K562 (cell line): ENCODE data around the gene ZNF575. TPM values are rescaled to one million over a fixed set of nuclear protein-coding genes. Genes with fewer than 3 reads are reported as not detected.

ENCODE experiments used
- ATAC-seq: fragments of 200-7000 bp; cut with Tn5 transposase; 3 replicates; pipeline ENCODE4 v1.9.1; 2020; ENCODE audit warnings: moderate library complexity
- BruUV-seq: library from RNA; stranded (reverse); fragments of 400-500 nt; replicated peaks from 2 replicates; lab custom pipeline; 2021; lab: Mats Ljungman, UMichigan
- CTCF ChIA-PET: fragments of 300-600 bp; formaldehyde crosslinking; extraction: SDS; loops from one replicate; lab custom pipeline; 2021; ENCODE audit warnings: low intra/inter-chr PET ratio; lab: Yijun Ruan, JAX
- POLR2A ChIA-PET: fragments of 300-600, 350-650 bp; sonication (Branson Sonifier 250); formaldehyde crosslinking; extraction: SDS; loops from one replicate; lab custom pipeline; 2021; ENCODE audit warnings: antibody characterized with exemption, inconsistent platforms; lab: Yijun Ruan, JAX
- DNase-seq, 4 experiments: peaks; one replicate each; pipeline versions ENCODE4 v3.0.0 to v3.0.0-alpha.2; 2011 to 2018; ENCODE audit warnings: low spot score in 3 of 4, mixed read lengths in 3 of 4; ENCODE audit errors: extremely low read depth in 1 of 4
- FAIRE-seq: peaks from 2 replicates; lab custom pipeline; 2011; peaks lifted over from hg19 to GRCh38; lab: Jason Lieb, UNC
- H2AFZ ChIP-seq: 2 replicates; pipeline ENCODE4 v1.6.0; 2011; ENCODE audit warnings: low read depth, low read length, control low read depth, inconsistent platforms
- H3K27ac ChIP-seq: fragments of 200-600 bp; 3 replicates; pipeline ENCODE4 v1.8.0; 2011; ENCODE audit warnings: low read depth, mild to moderate bottlenecking, control low read depth, inconsistent platforms, low read length, moderate library complexity, mixed read lengths; ENCODE audit errors: extremely low read depth
- H3K27me3 ChIP-seq, 2 experiments: fragments of 300-600 bp in 1 of 2; 2 replicates in 1 of 2; 3 replicates in 1 of 2; pipeline versions ENCODE4 v1.6.0 to v1.8.0; 2011; ENCODE audit warnings: inconsistent platforms in 2 of 2, low read length in 2 of 2, mild to moderate bottlenecking in 1 of 2, mixed read lengths in 1 of 2, moderate library complexity in 1 of 2; ENCODE audit not compliant: control insufficient read depth in 2 of 2, insufficient read depth in 2 of 2
- H3K36me3 ChIP-seq: fragments of 300-600 bp; 3 replicates; pipeline ENCODE4 v1.8.0; 2011; ENCODE audit warnings: mild to moderate bottlenecking, low read length, inconsistent platforms; ENCODE audit not compliant: control insufficient read depth, insufficient read depth
- H3K4me1 ChIP-seq, 2 experiments: fragments of 200-600 bp in 1 of 2; replicated peaks in 1 of 2; 2 replicates in 1 of 2; 3 replicates in 1 of 2; pipeline versions ENCODE4 v1.5.1 to v1.8.0; 2011; ENCODE audit warnings: inconsistent platforms in 2 of 2, low read length in 2 of 2, mild to moderate bottlenecking in 1 of 2, mixed read lengths in 1 of 2, moderate library complexity in 1 of 2; ENCODE audit not compliant: control insufficient read depth in 2 of 2, insufficient read depth in 2 of 2
- H3K4me2 ChIP-seq: 2 replicates; pipeline ENCODE4 v1.6.1; 2011; ENCODE audit warnings: low read length, control low read depth, inconsistent platforms, mixed read lengths; ENCODE audit not compliant: insufficient read depth
- H3K4me3 ChIP-seq: fragments of 200-600 bp; sonication (generic), shearing (Covaris generic); 2 replicates; pipeline ENCODE4 v1.5.1; 2016; ENCODE audit warnings: control low read depth, inconsistent platforms
- H3K79me2 ChIP-seq: fragments of 200-600 bp; 3 replicates; pipeline ENCODE4 v1.8.0; 2011; ENCODE audit warnings: low read length, inconsistent platforms; ENCODE audit not compliant: control insufficient read depth, insufficient read depth
- H3K9ac ChIP-seq, 2 experiments: 2 replicates each; pipeline versions ENCODE4 v1.6.0 to v1.6.1; 2011; ENCODE audit warnings: low read depth in 2 of 2, low read length in 2 of 2, control low read depth in 1 of 2, inconsistent platforms in 1 of 2, mild to moderate bottlenecking in 1 of 2, mixed read lengths in 1 of 2; ENCODE audit not compliant: insufficient read depth in 1 of 2
- H3K9me1 ChIP-seq: one replicate; pipeline ENCODE4 v1.6.0; 2011; ENCODE audit warnings: inconsistent platforms, mild to moderate bottlenecking, low read length, moderate library complexity; ENCODE audit not compliant: control insufficient read depth, insufficient read depth
- H3K9me3 ChIP-seq: replicated peaks from 2 replicates; pipeline ENCODE4 v1.5.1; 2011; ENCODE audit warnings: low read depth, low read length, inconsistent platforms; ENCODE audit not compliant: control insufficient read depth, insufficient read depth
- H4K20me1 ChIP-seq: replicated peaks from 2 replicates; pipeline ENCODE4 v1.6.1; 2011; ENCODE audit warnings: low read length, inconsistent platforms, mixed read lengths; ENCODE audit not compliant: control insufficient read depth, insufficient read depth
- FOXA1 ChIP-seq: fragments of 450-650 bp; IDR thresholded peaks from 2 replicates; pipeline ENCODE4 v1.6.1; 2016; ENCODE audit warnings: mild to moderate bottlenecking, borderline replicate concordance
- POLR2G ChIP-seq: fragments of 200-400 bp; formaldehyde crosslinking; IDR thresholded peaks from 2 replicates; pipeline ENCODE4 v1.6.1; 2017; ENCODE audit warnings: low read depth, mild to moderate bottlenecking, antibody characterized with exemption, low read length, moderate library complexity
- YBX1 ChIP-seq: fragments of 450-650 bp; IDR thresholded peaks from 2 replicates; pipeline ENCODE4 v1.7.1; 2016; ENCODE audit warnings: mild to moderate bottlenecking
- ZNF175 ChIP-seq: fragments of 200-800 bp; sonication (Bioruptor generic); IDR thresholded peaks from 2 replicates; pipeline ENCODE4 v1.6.1; 2016; ENCODE audit warnings: low read depth, mild to moderate bottlenecking, missing genetic modification characterization, missing compliant biosample characterization
- ZNF511 ChIP-seq: sonication (generic); formaldehyde crosslinking; IDR thresholded peaks from 2 replicates; pipeline ENCODE4 v1.8.0; 2022; ENCODE audit warnings: mild to moderate bottlenecking, missing genetic modification reagents
- ZNF584 ChIP-seq: fragments of 200-800 bp; sonication (Bioruptor generic); IDR thresholded peaks from 2 replicates; pipeline ENCODE4 v1.6.1; 2016; ENCODE audit warnings: low read depth, mild to moderate bottlenecking, missing genetic modification characterization, missing compliant biosample characterization
- ZZZ3 ChIP-seq: fragments of 450-650 bp; IDR thresholded peaks from 2 replicates; pipeline ENCODE4 v1.6.1; 2016; ENCODE audit warnings: antibody characterized with exemption, mild to moderate bottlenecking, moderate library complexity
- WGBS: fragments of 100-300 bp; shearing (Covaris generic); methylation state at CpG from one replicate; pipeline ENCODE4 v1.1.6; 2016; ENCODE audit warnings: low coverage, mixed read lengths; ENCODE audit not compliant: insufficient coverage; ENCODE audit errors: missing lambda C conversion rate; 5-methylcytosine and 5-hydroxymethylcytosine counted together
- in situ Hi-C: fragments of 300-500 bp; cut with MboI; formaldehyde crosslinking; loops from 4 replicates; pipeline ENCODE4 v1.15.0; 2018; ENCODE audit warnings: inconsistent platforms, mixed read lengths
- intact Hi-C: fragments of 100-400 bp; cut with micrococcal nuclease; formaldehyde crosslinking; loops from 2 replicates; pipeline ENCODE4 v1.14.2; 2022
- polyA plus RNA-seq, 8 experiments: library from polyadenylated mRNA; depleted of rRNA in 4 of 8; stranded (reverse) in 5 of 8; unstranded in 3 of 8; fragments of >200 nt; fragmentation: Nextera tagmentation in 2 of 8; fragmentation: Illumina TruSeq in 1 of 8; extraction: Ambion mirVana in 2 of 8; extraction: Trizol in 1 of 8; gene quantifications; 2 replicates each; pipeline versions ENCODE4 v1.2.1 to v1.2.3, GENCODE V29; 2011 to 2014; ENCODE audit warnings: inconsistent platforms in 1 of 8, missing spikeins in 1 of 8
- total RNA-seq, 7 experiments: library from RNA; depleted of rRNA in 6 of 7; stranded (reverse); fragments of >200 nt in 6 of 7; fragmentation: Illumina TruSeq in 2 of 7; extraction: Trizol in 2 of 7; gene quantifications; 2 replicates each; pipeline versions ENCODE4 v1.2.1 to v1.2.3, GENCODE V29; 2011 to 2021; ENCODE audit warnings: low replicate concordance in 1 of 7
- TF ChIP-seq, protein P1 (sequence below): IDR thresholded peaks from 2 replicates; pipeline ENCODE4 v1.6.1; 2016; ENCODE audit warnings: missing genetic modification characterization, missing compliant biosample characterization
- TF ChIP-seq, protein P2 (sequence below): sonication (generic); formaldehyde crosslinking; IDR thresholded peaks from 2 replicates; pipeline ENCODE4 v1.9.0; 2022; ENCODE audit warnings: mild to moderate bottlenecking, missing genetic modification reagents
- TF ChIP-seq, protein P3 (sequence below): IDR thresholded peaks from 2 replicates; pipeline ENCODE4 v1.6.1; 2014; ENCODE audit warnings: antibody characterized with exemption
- TF ChIP-seq, protein P4 (sequence below), 2 experiments: IDR thresholded peaks; 2 replicates each; pipeline ENCODE4 v1.6.1; 2012; ENCODE audit warnings: improper control_type of control experiment in 2 of 2, low read depth in 2 of 2, low read length in 2 of 2, borderline replicate concordance in 1 of 2

The ZNF575 gene
- total and polyA plus RNA-seq, 9 of the 15 experiments (the other 6 are each of a cell fraction or from before 2014, with no cell fraction given): 0.20 to 0.98 (median 0.32) TPM; not detected in 6

- Histone ChIP-seq H2AFZ (peak within 1 kb of the TSS; percentile 97), H3K27ac (peak within 1 kb of the TSS; percentile 83), H3K36me3 (peaks cover 8% of the 10 kb centered on the region; the same call in 2 of the 3 replicates), H4K20me1 (no peaks in the 10 kb centered on the region), H3K79me2 (peaks cover 12% of the 10 kb centered on the region), H3K4me1 (peaks cover 5 to 16% of the 10 kb centered on the region in 2 experiments; a peak in 3 of 5 replicates), H3K4me2 (peak within 1 kb of the TSS; percentile 97), H3K9ac (peak within 1 kb of the TSS; percentile 92 to 93), H3K27me3 (no peaks in the 10 kb centered on the region; a peak in 1 of 5 replicates), H3K9me1 (no peaks in the 10 kb centered on the region), H3K9me3 (no peaks in the 10 kb centered on the region), H3K4me3 (peak within 1 kb of the TSS; percentile 91)
- intact Hi-C loops: loop anchor here (1.0 kb wide), 1 partner anchor 21 kb away; the partner anchor contains the start of genes IRGQ and ZNF576
- BruUV-seq: no TSS peak
- in situ Hi-C loops: no loop called here
- ATAC-seq (peak; percentile 99), DNase-seq (peak; percentile 96 to 99 (median 96)), FAIRE-seq (peak; percentile 98)
- ChIA-PET CTCF (interaction anchor here (0.6 kb wide), 1 partner anchor 143 kb away, joined by 3 read pairs; no protein-coding TSS in a partner anchor), POLR2A (interaction anchor here (0.7 to 2.0 kb wide), 6 partner anchors 9 to 42 kb away, joined by 3 to 7 read pairs (median 4); partner anchors contain the start of genes IRGQ and ZNF576)
- under 1% methylated on average over 45 of the region's 51 CpGs for WGBS
- TF ChIP-seq ZNF584 (no peak), ZNF175 (CRISPR knock-in tag) (no peak), YBX1 (no peak), ZZZ3 (no peak), ZNF511 (peak; percentile 71; the same call in 1 of the 2 replicates), FOXA1 (no peak), POLR2G (peak; percentile 76)
- TF ChIP-seq, protein P1, sequence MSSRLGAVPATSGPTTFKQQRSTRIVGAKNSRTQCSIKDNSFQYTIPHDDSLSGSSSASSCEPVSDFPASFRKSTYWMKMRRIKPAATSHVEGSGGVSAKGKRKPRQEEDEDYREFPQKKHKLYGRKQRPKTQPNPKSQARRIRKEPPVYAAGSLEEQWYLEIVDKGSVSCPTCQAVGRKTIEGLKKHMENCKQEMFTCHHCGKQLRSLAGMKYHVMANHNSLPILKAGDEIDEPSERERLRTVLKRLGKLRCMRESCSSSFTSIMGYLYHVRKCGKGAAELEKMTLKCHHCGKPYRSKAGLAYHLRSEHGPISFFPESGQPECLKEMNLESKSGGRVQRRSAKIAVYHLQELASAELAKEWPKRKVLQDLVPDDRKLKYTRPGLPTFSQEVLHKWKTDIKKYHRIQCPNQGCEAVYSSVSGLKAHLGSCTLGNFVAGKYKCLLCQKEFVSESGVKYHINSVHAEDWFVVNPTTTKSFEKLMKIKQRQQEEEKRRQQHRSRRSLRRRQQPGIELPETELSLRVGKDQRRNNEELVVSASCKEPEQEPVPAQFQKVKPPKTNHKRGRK (tag): no peak
- TF ChIP-seq, protein P2, sequence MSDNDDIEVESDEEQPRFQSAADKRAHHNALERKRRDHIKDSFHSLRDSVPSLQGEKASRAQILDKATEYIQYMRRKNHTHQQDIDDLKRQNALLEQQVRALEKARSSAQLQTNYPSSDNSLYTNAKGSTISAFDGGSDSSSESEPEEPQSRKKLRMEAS (CRISPR knock-in tag): peak; percentile 62; the same call in 1 of the 2 replicates
- TF ChIP-seq, protein P3, sequence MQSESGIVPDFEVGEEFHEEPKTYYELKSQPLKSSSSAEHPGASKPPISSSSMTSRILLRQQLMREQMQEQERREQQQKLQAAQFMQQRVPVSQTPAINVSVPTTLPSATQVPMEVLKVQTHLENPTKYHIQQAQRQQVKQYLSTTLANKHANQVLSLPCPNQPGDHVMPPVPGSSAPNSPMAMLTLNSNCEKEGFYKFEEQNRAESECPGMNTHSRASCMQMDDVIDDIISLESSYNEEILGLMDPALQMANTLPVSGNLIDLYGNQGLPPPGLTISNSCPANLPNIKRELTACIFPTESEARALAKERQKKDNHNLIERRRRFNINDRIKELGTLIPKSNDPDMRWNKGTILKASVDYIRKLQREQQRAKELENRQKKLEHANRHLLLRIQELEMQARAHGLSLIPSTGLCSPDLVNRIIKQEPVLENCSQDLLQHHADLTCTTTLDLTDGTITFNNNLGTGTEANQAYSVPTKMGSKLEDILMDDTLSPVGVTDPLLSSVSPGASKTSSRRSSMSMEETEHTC: no peak
- TF ChIP-seq, protein P4, sequence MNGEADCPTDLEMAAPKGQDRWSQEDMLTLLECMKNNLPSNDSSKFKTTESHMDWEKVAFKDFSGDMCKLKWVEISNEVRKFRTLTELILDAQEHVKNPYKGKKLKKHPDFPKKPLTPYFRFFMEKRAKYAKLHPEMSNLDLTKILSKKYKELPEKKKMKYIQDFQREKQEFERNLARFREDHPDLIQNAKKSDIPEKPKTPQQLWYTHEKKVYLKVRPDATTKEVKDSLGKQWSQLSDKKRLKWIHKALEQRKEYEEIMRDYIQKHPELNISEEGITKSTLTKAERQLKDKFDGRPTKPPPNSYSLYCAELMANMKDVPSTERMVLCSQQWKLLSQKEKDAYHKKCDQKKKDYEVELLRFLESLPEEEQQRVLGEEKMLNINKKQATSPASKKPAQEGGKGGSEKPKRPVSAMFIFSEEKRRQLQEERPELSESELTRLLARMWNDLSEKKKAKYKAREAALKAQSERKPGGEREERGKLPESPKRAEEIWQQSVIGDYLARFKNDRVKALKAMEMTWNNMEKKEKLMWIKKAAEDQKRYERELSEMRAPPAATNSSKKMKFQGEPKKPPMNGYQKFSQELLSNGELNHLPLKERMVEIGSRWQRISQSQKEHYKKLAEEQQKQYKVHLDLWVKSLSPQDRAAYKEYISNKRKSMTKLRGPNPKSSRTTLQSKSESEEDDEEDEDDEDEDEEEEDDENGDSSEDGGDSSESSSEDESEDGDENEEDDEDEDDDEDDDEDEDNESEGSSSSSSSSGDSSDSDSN (IDR thresholded peaks at IDR 0.05; ENCODE audit: borderline replicate concordance in 1 of 2, low read depth in 2 of 2, low read length in 2 of 2): peak in 1 of 2 experiments; percentile 13; a peak in 1 of 4 replicates
These were observed 42.4 kb downstream of the ZNF575 start, which contains the start of the genes PINLYP and XRCC1 for GRCh38 chr19:43575156-43575950. Gene PINLYP, plus strand, starts transcription at chr19:43575801. Its CDS starts 1,391 bp downstream, at chr19:43577192. Gene XRCC1, minus strand, starts transcription at chr19:43575527. Its CDS starts 69 bp downstream, at chr19:43575458.
